Left lung (tissue), 10 donors: ENCODE measurements around the gene COL15A1. TPM values are rescaled to one million over a fixed set of nuclear protein-coding genes. Genes with fewer than 3 reads are reported as not detected.
"Not testable (repeated sequence)": the region's sequence is repeated elsewhere in the genome, so short reads cannot be mapped to it uniquely, and the experiment has no call there.

Experiments
- ATAC-seq: fragments of 200-7000 bp; cut with Tn5 transposase; one replicate; pipeline ENCODE4 v1.9.1; 2020; ENCODE audit warnings: moderate library complexity
- DNase-seq, 4 donors: peaks; one replicate each; pipeline ENCODE4 v3.0.0-alpha.2; 2013 to 2020
- H3K27ac ChIP-seq, 2 donors: fragments of 200-600 bp; sonication (generic) in 1 of 2; one replicate each; pipeline versions ENCODE4 v1.5.0 to v1.8.0; 2020 to 2021
- H3K27me3 ChIP-seq, 2 donors: fragments of 200-600 bp; sonication (generic) in 1 of 2; one replicate each; pipeline versions ENCODE4 v1.5.0 to v1.8.0; 2020 to 2021
- H3K36me3 ChIP-seq, 2 donors: fragments of 200-600 bp; sonication (generic) in 1 of 2; one replicate each; pipeline versions ENCODE4 v1.5.0 to v1.8.0; 2020 to 2021
- H3K4me1 ChIP-seq, 2 donors: fragments of 200-600 bp; one replicate each; pipeline ENCODE4 v1.8.0; 2021
- H3K4me3 ChIP-seq, 2 donors: fragments of 200-600 bp; sonication (generic) in 1 of 2; one replicate each; pipeline versions ENCODE4 v1.5.0 to v1.8.0; 2020 to 2021; ENCODE audit warnings: mild to moderate bottlenecking in 1 of 2
- H3K9me3 ChIP-seq, 2 donors: fragments of 200-600 bp; sonication (generic) in 1 of 2; one replicate each; pipeline versions ENCODE4 v1.5.0 to v1.8.0; 2020 to 2021
- intact Hi-C, 2 donors: fragments of 100-400 bp; cut with DNase I; formaldehyde crosslinking; loops; one replicate each; pipeline versions ENCODE4 v1.11.2 to v1.14.2; 2022
- polyA plus RNA-seq, 6 donors: library from polyadenylated mRNA; unstranded; fragments of 120-200 nt; gene quantifications; one replicate each; pipeline ENCODE4 v1.2.1, GENCODE V29; 2013; ENCODE audit not compliant: insufficient read length in 6 of 6
- total RNA-seq, 2 donors: library from RNA; stranded (reverse); fragmentation: NEBNext Ultra II Directional; extraction: Animal tissue kit (Norgen Biotek cat#: 25700); gene quantifications; one replicate each; pipeline ENCODE4 v1.2.1, GENCODE V29; 2021
- TF ChIP-seq, protein P1 (sequence below), 2 donors: fragments of 200-600 bp; sonication (generic) in 1 of 2; IDR thresholded peaks; one replicate each; pipeline versions ENCODE4 v1.5.0 to v1.8.0; 2021; ENCODE audit warnings: antibody characterized with exemption in 2 of 2
- donor health status: DM: no; HTN: yes; CAD: no.
- donor health status: DM: no; HTN: no; CAD: no.

COL15A1 gene
- total and polyA plus RNA-seq, 8 donors: 2.4 to 58.4 (median 7.4) TPM

DNA sequence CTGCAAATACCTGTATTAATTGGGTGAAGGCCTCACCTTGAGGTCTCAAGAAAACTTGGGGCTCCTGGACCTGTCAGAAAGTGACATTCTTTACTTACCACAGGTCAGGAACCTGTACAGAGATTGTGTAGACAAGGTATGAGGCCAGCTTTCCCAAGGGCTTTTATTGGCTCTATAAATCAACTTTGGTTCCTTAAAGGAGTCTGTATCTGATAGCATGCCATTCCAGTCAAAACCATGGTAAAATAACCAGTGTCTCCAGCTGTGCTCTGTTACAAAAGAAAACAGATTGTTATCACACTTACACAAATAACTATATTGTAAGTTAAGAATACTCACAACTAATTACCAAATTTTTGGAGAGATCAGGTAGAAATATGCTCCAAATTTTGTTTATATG, 64.5 kb downstream of the COL15A1 start:
- TF ChIP-seq, protein P1, sequence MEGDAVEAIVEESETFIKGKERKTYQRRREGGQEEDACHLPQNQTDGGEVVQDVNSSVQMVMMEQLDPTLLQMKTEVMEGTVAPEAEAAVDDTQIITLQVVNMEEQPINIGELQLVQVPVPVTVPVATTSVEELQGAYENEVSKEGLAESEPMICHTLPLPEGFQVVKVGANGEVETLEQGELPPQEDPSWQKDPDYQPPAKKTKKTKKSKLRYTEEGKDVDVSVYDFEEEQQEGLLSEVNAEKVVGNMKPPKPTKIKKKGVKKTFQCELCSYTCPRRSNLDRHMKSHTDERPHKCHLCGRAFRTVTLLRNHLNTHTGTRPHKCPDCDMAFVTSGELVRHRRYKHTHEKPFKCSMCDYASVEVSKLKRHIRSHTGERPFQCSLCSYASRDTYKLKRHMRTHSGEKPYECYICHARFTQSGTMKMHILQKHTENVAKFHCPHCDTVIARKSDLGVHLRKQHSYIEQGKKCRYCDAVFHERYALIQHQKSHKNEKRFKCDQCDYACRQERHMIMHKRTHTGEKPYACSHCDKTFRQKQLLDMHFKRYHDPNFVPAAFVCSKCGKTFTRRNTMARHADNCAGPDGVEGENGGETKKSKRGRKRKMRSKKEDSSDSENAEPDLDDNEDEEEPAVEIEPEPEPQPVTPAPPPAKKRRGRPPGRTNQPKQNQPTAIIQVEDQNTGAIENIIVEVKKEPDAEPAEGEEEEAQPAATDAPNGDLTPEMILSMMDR (IDR thresholded peaks at IDR 0.05): no peak
- Histone ChIP-seq H3K27me3 (peaks cover 0 to 5% of the 10 kb centered on the region in 2 donors), H3K36me3 (no peaks in the 10 kb centered on the region), H3K27ac (no peak overlapping the region), H3K4me3 (no peak overlapping the region), H3K9me3 (peaks cover 0 to 20% of the 10 kb centered on the region in 2 donors), H3K4me1 (no peaks in the 10 kb centered on the region)
- ATAC-seq (no peak), DNase-seq (no peak)
- intact Hi-C loops: loop anchor here in 1 of 2 donors (10.0 kb wide), 1 partner anchor 127 kb away; no protein-coding TSS in a partner anchor

DNA sequence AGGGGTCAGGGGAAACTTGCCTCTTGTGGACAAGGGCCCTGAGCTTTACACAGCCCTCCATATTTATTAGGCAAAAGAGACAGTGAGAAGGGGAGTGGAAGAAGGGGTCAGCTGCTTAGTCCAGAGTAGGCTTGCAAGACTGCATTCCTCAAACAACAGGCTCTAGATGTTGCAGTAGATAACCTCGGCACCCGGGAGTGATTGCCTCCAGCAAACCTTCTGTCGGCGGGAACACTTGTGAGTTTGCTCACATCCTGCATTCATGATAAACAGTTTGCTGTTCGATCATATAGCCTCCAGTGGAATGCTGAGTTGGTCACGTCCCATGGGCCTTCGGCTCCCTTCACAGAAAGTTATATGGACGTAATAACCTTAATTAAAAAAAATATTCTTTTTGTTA, 66.7 kb downstream of the COL15A1 start:
- H3K27ac ChIP-seq, intact Hi-C loops, DNase-seq, ATAC-seq, H3K4me1 ChIP-seq, H3K36me3 ChIP-seq, H3K27me3 ChIP-seq, H3K4me3 ChIP-seq: not testable (repeated sequence)
- H3K9me3 ChIP-seq: peaks cover 0 to 20% of the 10 kb centered on the region in 2 donors

DNA sequence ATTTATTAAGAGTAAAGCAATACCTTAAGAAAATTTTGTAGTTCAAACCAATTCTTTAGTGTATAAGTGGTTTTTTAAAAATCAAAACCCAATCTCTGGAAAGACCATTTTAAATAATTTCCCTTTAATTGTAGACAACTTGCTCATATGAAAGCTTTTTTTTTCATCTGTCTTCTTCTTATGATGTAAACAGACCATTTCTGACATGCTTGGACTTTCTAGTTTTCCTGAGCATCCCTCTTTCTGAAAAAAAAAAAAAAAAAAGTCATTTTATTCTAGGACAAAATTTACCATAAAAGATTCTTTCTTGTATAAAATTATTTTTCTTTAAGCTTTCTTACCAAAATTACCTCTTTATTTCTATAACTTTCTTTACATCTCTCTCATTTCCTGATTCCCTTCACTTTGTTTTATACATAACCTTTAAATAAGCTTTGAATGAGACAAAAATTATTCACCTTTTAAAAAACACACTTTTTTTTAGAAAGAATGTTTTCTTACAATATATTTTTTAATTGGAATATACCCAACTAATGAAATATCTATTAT, 67.5 kb downstream of the COL15A1 start:
- no peaks in the 10 kb centered on the region for H3K4me1 ChIP-seq
- no peak overlapping the region for H3K27ac ChIP-seq
- ATAC-seq: no peak
- H3K4me3 ChIP-seq: no peak overlapping the region
- H3K9me3 ChIP-seq: peaks cover 0 to 20% of the 10 kb centered on the region in 2 donors
- no peak for DNase-seq
- H3K36me3 ChIP-seq: no peaks in the 10 kb centered on the region
- TF ChIP-seq, protein P1 (IDR thresholded peaks at IDR 0.05): no peak
- H3K27me3 ChIP-seq: no peaks in the 10 kb centered on the region
- intact Hi-C loops: no loop called here

GRCh38 chr9:99012957-99013512, 69.3 kb downstream of the COL15A1 start:
- no peaks in the 10 kb centered on the region for H3K27me3 ChIP-seq
- ATAC-seq (no peak), DNase-seq (no peak)
- H3K4me3 ChIP-seq: no peak overlapping the region
- H3K36me3 ChIP-seq: no peaks in the 10 kb centered on the region
- H3K4me1 ChIP-seq: no peaks in the 10 kb centered on the region
- peaks cover 0 to 20% of the 10 kb centered on the region in 2 donors for H3K9me3 ChIP-seq
- intact Hi-C loops: no loop called here
- no peak overlapping the region for H3K27ac ChIP-seq
- TF ChIP-seq, protein P1 (IDR thresholded peaks at IDR 0.05): peak in 1 of 2 donors; percentile 20

GRCh38 chr9:99013550-99013949, 69.8 kb downstream of the COL15A1 start:
- Histone ChIP-seq H3K27ac (no peak overlapping the region), H3K27me3 (no peaks in the 10 kb centered on the region), H3K9me3 (peaks cover 0 to 20% of the 10 kb centered on the region in 2 donors), H3K4me1 (no peaks in the 10 kb centered on the region), H3K4me3 (no peak overlapping the region), H3K36me3 (no peaks in the 10 kb centered on the region)
- no peak for DNase-seq
- no peak for ATAC-seq
- intact Hi-C loops: no loop called here
- TF ChIP-seq, protein P1 (IDR thresholded peaks at IDR 0.05): no peak

DNA sequence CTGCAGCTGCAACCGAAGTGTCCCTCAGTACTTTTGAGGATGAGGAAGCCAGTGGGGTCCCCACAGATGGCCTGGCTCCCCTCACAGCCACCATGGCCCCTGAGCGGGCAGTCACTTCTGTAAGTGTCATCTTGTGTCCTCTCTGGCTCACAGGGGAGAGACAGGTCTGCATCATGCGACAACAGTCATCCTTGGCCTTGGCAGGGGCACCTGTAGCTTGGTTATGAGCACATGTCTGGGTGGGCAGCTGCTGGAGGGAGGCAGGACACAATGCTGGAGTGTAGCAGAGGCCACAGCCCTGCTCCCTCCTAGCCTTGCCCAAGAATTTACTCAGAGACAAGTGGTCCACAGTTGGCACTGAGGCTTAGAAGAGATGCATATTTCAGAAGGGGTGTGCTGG, 71.7 kb downstream of the COL15A1 start:
- H3K36me3 ChIP-seq: no peaks in the 10 kb centered on the region
- no peaks in the 10 kb centered on the region for H3K4me1 ChIP-seq
- no peaks in the 10 kb centered on the region for H3K27me3 ChIP-seq
- peaks cover 0 to 13% of the 10 kb centered on the region in 2 donors for H3K9me3 ChIP-seq
- intact Hi-C loops: no loop called here
- no peak overlapping the region for H3K27ac ChIP-seq
- DNase-seq: no peak
- no peak for ATAC-seq
- TF ChIP-seq, protein P1 (IDR thresholded peaks at IDR 0.05): no peak
- no peak overlapping the region for H3K4me3 ChIP-seq
